HepG2 (cell line): ENCODE data around the gene IFNB1. TPM values are rescaled to one million over a fixed set of nuclear protein-coding genes. Genes with fewer than 3 reads are reported as not detected.

Experiments used
- polyA plus RNA-seq, 8 experiments: library from polyadenylated mRNA; depleted of rRNA in 3 of 8; stranded (reverse) in 7 of 8; unstranded in 1 of 8; fragments of >200 nt; fragmentation: Illumina TruSeq in 4 of 8; extraction: Trizol in 4 of 8; gene quantifications; 2 replicates each; pipeline versions ENCODE4 v1.2.1 to v1.2.3, GENCODE V29; 2011 to 2016; ENCODE audit warnings: low read depth in 4 of 8, missing spikeins in 1 of 8, mixed read lengths in 1 of 8; ENCODE audit not compliant: insufficient read depth in 1 of 8
- small RNA-seq, 3 experiments: library from RNA; depleted of rRNA; stranded (forward); fragments of <200 nt; gene quantifications; one replicate each; pipeline ENCODE3, GENCODE V24; 2012; ENCODE audit warnings: low read depth in 2 of 3, low replicate concordance in 1 of 3; ENCODE audit not compliant: insufficient read length in 3 of 3, insufficient read depth in 2 of 3
- total RNA-seq, 5 experiments: library from RNA; depleted of rRNA; stranded (reverse); fragments of >200 nt; fragmentation: Illumina TruSeq; extraction: Trizol; gene quantifications; 2 replicates each; pipeline ENCODE4 v1.2.3, GENCODE V29; 2016; ENCODE audit warnings: low read depth in 1 of 5

IFNB1 gene
- total and polyA plus RNA-seq, 2 of the 13 experiments (the other 11 are each of a cell fraction or from before 2014, with no cell fraction given), result not detected

Small RNA genes lying within 50 kb of the gene (small RNA-seq; reads per million reads assigned to genes)
- gene IFNWP4, result 0 reads per million in 3 experiments

Other genes with a start within 250 kb of the IFNB1 start
- gene HACD4, start 46.3 kb downstream of the IFNB1 start, total RNA-seq (2016; rRNA removed; fragmentation: Illumina TruSeq; extraction: Trizol), result not detected in 2 replicates
- gene HACD4, start 46.3 kb downstream of the IFNB1 start, polyA plus RNA-seq (2011; rRNA removed), result not detected in 2 replicates
- not detected in 2 replicates for gene IFNW1, start 63.9 kb upstream of the IFNB1 start, total RNA-seq (2016; rRNA removed; fragmentation: Illumina TruSeq; extraction: Trizol)
- not detected in 2 replicates for gene IFNW1, start 63.9 kb upstream of the IFNB1 start, polyA plus RNA-seq (2011; rRNA removed)
- not detected in 2 replicates for gene IFNA21, start 88.7 kb upstream of the IFNB1 start, total RNA-seq (2016; rRNA removed; fragmentation: Illumina TruSeq; extraction: Trizol)
- not detected in 2 replicates for gene IFNA21, start 88.7 kb upstream of the IFNB1 start, polyA plus RNA-seq (2011; rRNA removed)
- not detected in 2 replicates for gene IFNA4, start 109.6 kb upstream of the IFNB1 start, total RNA-seq (2016; rRNA removed; fragmentation: Illumina TruSeq; extraction: Trizol)
- not detected in 2 replicates for gene IFNA4, start 109.6 kb upstream of the IFNB1 start, polyA plus RNA-seq (2011; rRNA removed)
- gene IFNA7, start 124.3 kb upstream of the IFNB1 start, total RNA-seq (2016; rRNA removed; fragmentation: Illumina TruSeq; extraction: Trizol), result not detected in 2 replicates
- gene IFNA7, start 124.3 kb upstream of the IFNB1 start, polyA plus RNA-seq (2011; rRNA removed), result not detected in 2 replicates
- not detected in 2 replicates for gene IFNA10, start 129.2 kb upstream of the IFNB1 start, total RNA-seq (2016; rRNA removed; fragmentation: Illumina TruSeq; extraction: Trizol)
- not detected in 2 replicates for gene IFNA10, start 129.2 kb upstream of the IFNB1 start, polyA plus RNA-seq (2011; rRNA removed)
- gene IFNA16, start 139.4 kb upstream of the IFNB1 start, total RNA-seq (2016; rRNA removed; fragmentation: Illumina TruSeq; extraction: Trizol), result not detected in 2 replicates
- not detected in 2 replicates for gene IFNA16, start 139.4 kb upstream of the IFNB1 start, polyA plus RNA-seq (2011; rRNA removed)
- not detected in 2 replicates for gene IFNA17, start 150.3 kb upstream of the IFNB1 start, total RNA-seq (2016; rRNA removed; fragmentation: Illumina TruSeq; extraction: Trizol)
- not detected in 2 replicates for gene IFNA17, start 150.3 kb upstream of the IFNB1 start, polyA plus RNA-seq (2011; rRNA removed)
- gene IFNA14, start 162.1 kb upstream of the IFNB1 start, total RNA-seq (2016; rRNA removed; fragmentation: Illumina TruSeq; extraction: Trizol), result not detected in 2 replicates
- not detected in 2 replicates for gene IFNA14, start 162.1 kb upstream of the IFNB1 start, polyA plus RNA-seq (2011; rRNA removed)
- gene IFNA5, start 227.4 kb upstream of the IFNB1 start, total RNA-seq (2016; rRNA removed; fragmentation: Illumina TruSeq; extraction: Trizol), result not detected in 2 replicates
- not detected in 2 replicates for gene IFNA5, start 227.4 kb upstream of the IFNB1 start, polyA plus RNA-seq (2011; rRNA removed)